SK-N-SH treated with all-trans-retinoic acid at 6 μM for 48 hours (cell line): ENCODE results near the gene CENPU.

ENCODE experiments used
- ARNTL ChIP-seq: fragments of 450-650 bp; formaldehyde crosslinking; IDR thresholded peaks from 2 replicates; pipeline ENCODE4 v1.5.0; 2020; ENCODE audit warnings: low read depth, mild to moderate bottlenecking, moderate library complexity, borderline replicate concordance
- CSDC2 ChIP-seq: fragments of 250-450 bp; sonication (Bioruptor Pico); IDR thresholded peaks from 2 replicates; pipeline ENCODE4 v1.5.0; 2020; ENCODE audit warnings: mild to moderate bottlenecking, moderate library complexity
- ESRRG ChIP-seq: fragments of 250-450 bp; sonication (Bioruptor Pico); IDR thresholded peaks from 2 replicates; pipeline ENCODE4 v1.6.1; 2021; ENCODE audit warnings: mild to moderate bottlenecking
- PATZ1 ChIP-seq: fragments of 250-450 bp; sonication (Bioruptor Pico); IDR thresholded peaks from 2 replicates; pipeline ENCODE4 v1.8.0; 2020; ENCODE audit warnings: mild to moderate bottlenecking, moderate library complexity, borderline replicate concordance
- PPARA ChIP-seq: fragments of 250-450 bp; sonication (Bioruptor Pico); IDR thresholded peaks from 2 replicates; pipeline ENCODE4 v1.5.0; 2020; ENCODE audit warnings: mild to moderate bottlenecking, borderline replicate concordance
- RARB ChIP-seq: fragments of 250-450 bp; sonication (Bioruptor Pico); IDR thresholded peaks from 2 replicates; pipeline ENCODE4 v1.8.0; 2021; ENCODE audit warnings: mild to moderate bottlenecking, moderate library complexity
- TCF4 ChIP-seq: fragments of 250-450 bp; sonication (Bioruptor Pico); IDR thresholded peaks from 2 replicates; pipeline ENCODE4 v1.8.0; 2021; ENCODE audit warnings: mild to moderate bottlenecking, moderate library complexity, borderline replicate concordance
- ZNF70 ChIP-seq: fragments of 450-650 bp; formaldehyde crosslinking; IDR thresholded peaks from 2 replicates; pipeline ENCODE4 v1.5.0; 2020; ENCODE audit warnings: mild to moderate bottlenecking, moderate library complexity
- TF ChIP-seq, protein P1 (sequence below): fragments of 250-450 bp; sonication (Bioruptor Pico); IDR thresholded peaks from 2 replicates; pipeline ENCODE4 v1.5.0; 2020; ENCODE audit warnings: mild to moderate bottlenecking, moderate library complexity

DNA sequence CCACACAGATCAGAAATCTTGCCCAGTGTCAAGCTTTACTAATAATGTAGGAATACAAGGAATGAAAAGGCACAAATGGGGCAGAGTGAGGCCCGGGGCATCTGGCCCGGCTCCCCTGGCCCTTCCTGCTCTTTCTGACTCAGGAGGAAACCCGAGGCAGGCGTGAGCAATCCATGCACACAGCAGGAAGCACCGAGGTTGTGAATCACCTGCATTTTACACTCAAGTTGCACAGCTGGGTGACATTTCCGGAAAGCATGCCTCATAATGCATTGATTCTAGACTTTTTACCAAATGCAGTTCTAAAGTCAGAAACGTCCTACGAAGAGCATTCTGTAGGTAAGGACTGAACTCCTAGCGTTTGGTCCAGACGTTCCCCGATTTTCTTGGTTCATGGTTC lies 45.4 kb downstream of the CENPU start:
- TF ChIP-seq PATZ1 (CRISPR knock-in tag) (no peak), TCF4 (CRISPR knock-in tag) (no peak), RARB (CRISPR knock-in tag) (no peak), ESRRG (CRISPR knock-in tag) (no peak), ARNTL (CRISPR knock-in tag) (no peak), CSDC2 (no peak), ZNF70 (CRISPR knock-in tag) (no peak), PPARA (CRISPR knock-in tag) (no peak)
- TF ChIP-seq, protein P1, sequence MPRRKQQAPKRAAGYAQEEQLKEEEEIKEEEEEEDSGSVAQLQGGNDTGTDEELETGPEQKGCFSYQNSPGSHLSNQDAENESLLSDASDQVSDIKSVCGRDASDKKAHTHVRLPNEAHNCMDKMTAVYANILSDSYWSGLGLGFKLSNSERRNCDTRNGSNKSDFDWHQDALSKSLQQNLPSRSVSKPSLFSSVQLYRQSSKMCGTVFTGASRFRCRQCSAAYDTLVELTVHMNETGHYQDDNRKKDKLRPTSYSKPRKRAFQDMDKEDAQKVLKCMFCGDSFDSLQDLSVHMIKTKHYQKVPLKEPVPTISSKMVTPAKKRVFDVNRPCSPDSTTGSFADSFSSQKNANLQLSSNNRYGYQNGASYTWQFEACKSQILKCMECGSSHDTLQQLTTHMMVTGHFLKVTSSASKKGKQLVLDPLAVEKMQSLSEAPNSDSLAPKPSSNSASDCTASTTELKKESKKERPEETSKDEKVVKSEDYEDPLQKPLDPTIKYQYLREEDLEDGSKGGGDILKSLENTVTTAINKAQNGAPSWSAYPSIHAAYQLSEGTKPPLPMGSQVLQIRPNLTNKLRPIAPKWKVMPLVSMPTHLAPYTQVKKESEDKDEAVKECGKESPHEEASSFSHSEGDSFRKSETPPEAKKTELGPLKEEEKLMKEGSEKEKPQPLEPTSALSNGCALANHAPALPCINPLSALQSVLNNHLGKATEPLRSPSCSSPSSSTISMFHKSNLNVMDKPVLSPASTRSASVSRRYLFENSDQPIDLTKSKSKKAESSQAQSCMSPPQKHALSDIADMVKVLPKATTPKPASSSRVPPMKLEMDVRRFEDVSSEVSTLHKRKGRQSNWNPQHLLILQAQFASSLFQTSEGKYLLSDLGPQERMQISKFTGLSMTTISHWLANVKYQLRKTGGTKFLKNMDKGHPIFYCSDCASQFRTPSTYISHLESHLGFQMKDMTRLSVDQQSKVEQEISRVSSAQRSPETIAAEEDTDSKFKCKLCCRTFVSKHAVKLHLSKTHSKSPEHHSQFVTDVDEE (CRISPR knock-in tag) = no peak
